Mesothelial cell of epicardium (in vitro differentiated cells): ENCODE data around the gene MITD1. TPM values are rescaled to one million over a fixed set of nuclear protein-coding genes. Genes with fewer than 3 reads are reported as not detected.

ENCODE experiments used
- DNase-seq, 2 experiments: peaks; one replicate each; pipeline ENCODE4 v3.0.0; 2021; ENCODE audit warnings: low spot score in 2 of 2; ENCODE audit not compliant: unreplicated experiment in 2 of 2
- H3K27ac Mint-ChIP-seq: 2 replicates; pipeline ENCODE4 v1.8.0; 2021; ENCODE audit warnings: mixed read lengths
- H3K27me3 Mint-ChIP-seq: 2 replicates; pipeline ENCODE4 v1.8.0; 2021; ENCODE audit warnings: low read depth, mixed read lengths
- H3K36me3 Mint-ChIP-seq: 2 replicates; pipeline ENCODE4 v1.8.0; 2021; ENCODE audit warnings: mixed read lengths
- H3K4me1 Mint-ChIP-seq: 2 replicates; pipeline ENCODE4 v1.8.0; 2021; ENCODE audit warnings: mixed read lengths
- H3K4me3 Mint-ChIP-seq: 2 replicates; pipeline ENCODE4 v1.8.0; 2021; ENCODE audit warnings: mild to moderate bottlenecking, moderate library complexity, mixed read lengths
- H3K9me3 Mint-ChIP-seq: 2 replicates; pipeline ENCODE4 v1.8.0; 2021; ENCODE audit warnings: mixed read lengths
- total RNA-seq: library from RNA; stranded (reverse); gene quantifications from 3 replicates; pipeline ENCODE4 v1.2.1, GENCODE V29; 2021
- TF ChIP-seq, protein P1 (sequence below): fragments of 200-600 bp; sonication (generic); IDR thresholded peaks from one replicate; pipeline ENCODE4 v1.5.0; 2021; ENCODE audit warnings: antibody characterized with exemption; ENCODE audit not compliant: unreplicated experiment

Gene MITD1
- total RNA-seq, 1 donor from 2014 or later = 31.5 TPM

DNA sequence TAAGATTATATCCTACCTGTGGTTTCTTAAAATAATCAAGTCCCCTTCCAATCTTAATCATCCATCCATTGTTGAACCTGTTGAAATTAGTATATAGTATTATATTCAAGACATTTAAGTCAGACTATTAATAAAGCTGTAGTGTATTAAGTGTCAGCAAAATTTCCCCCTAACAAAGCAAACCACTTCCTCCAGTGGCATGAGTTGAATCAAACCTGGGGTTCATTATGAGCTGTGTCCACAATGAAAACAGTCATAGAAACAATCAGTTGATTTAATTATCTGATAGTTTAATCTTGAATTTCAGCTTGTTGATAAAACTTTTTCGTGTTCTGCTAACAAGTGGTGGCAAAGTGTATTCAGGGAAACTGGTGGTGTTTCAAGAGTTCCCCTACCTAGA is 11.3 kb downstream of the MITD1 start:
- Mint-ChIP-seq H3K27me3 (no peaks in the 10 kb centered on the region), H3K27ac (no peak overlapping the region), H3K4me1 (no peaks in the 10 kb centered on the region), H3K9me3 (no peaks in the 10 kb centered on the region), H3K36me3 (peaks cover 9% of the 10 kb centered on the region), H3K4me3 (no peak overlapping the region)
- no peak for DNase-seq
- TF ChIP-seq, protein P1, sequence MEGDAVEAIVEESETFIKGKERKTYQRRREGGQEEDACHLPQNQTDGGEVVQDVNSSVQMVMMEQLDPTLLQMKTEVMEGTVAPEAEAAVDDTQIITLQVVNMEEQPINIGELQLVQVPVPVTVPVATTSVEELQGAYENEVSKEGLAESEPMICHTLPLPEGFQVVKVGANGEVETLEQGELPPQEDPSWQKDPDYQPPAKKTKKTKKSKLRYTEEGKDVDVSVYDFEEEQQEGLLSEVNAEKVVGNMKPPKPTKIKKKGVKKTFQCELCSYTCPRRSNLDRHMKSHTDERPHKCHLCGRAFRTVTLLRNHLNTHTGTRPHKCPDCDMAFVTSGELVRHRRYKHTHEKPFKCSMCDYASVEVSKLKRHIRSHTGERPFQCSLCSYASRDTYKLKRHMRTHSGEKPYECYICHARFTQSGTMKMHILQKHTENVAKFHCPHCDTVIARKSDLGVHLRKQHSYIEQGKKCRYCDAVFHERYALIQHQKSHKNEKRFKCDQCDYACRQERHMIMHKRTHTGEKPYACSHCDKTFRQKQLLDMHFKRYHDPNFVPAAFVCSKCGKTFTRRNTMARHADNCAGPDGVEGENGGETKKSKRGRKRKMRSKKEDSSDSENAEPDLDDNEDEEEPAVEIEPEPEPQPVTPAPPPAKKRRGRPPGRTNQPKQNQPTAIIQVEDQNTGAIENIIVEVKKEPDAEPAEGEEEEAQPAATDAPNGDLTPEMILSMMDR = no peak

DNA sequence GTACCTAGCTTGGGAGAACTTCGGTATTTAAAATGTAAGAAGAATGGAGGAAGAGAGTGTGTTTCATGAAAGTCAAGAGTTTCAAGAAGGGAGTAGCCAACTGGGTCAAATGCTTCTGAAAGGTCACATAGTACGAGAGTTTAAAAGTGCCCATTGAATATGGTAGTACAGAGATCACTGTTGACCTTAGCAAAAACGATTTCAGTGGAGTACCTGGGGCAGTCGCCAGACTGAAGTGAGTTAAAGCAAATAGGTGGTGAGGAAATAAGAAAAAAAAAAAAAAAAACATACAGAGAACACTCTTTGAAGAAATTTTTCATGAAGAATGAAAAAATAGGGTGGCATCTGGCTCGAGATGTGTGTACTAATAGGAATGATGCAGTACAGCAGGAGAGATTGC is 14.6 kb downstream of the MITD1 start:
- no peak overlapping the region for H3K27ac Mint-ChIP-seq
- H3K36me3 Mint-ChIP-seq = peaks cover 11% of the 10 kb centered on the region
- no peaks in the 10 kb centered on the region for H3K27me3 Mint-ChIP-seq
- no peak overlapping the region for H3K4me3 Mint-ChIP-seq
- no peaks in the 10 kb centered on the region for H3K9me3 Mint-ChIP-seq
- no peaks in the 10 kb centered on the region for H3K4me1 Mint-ChIP-seq
- TF ChIP-seq, protein P1 = no peak
- DNase-seq = no peak

DNA sequence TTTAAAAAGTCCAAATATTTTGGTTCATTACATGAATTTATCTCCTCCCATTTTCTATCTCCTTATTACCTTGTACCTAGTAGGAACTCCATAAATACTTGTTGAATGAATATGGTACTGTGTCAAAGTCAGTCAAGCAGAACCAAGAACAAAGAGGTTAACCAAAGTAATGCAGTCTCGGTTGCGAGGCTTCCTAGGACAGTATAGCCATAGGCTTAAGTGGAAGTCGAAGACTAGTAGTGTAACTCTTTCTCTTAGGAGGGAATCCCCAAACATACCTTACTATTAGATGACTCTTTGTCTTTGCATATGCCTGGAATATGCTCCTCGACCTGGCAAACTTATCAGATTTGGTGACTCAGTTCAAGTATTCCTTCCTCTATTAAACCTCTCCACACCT is 21.3 kb downstream of the MITD1 start:
- no peak for DNase-seq
- TF ChIP-seq, protein P1 = no peak
- Mint-ChIP-seq H3K4me3 (no peak overlapping the region), H3K4me1 (peaks cover 13% of the 10 kb centered on the region), H3K27me3 (no peaks in the 10 kb centered on the region), H3K36me3 (peaks cover 18% of the 10 kb centered on the region), H3K9me3 (no peaks in the 10 kb centered on the region), H3K27ac (no peak overlapping the region)

DNA sequence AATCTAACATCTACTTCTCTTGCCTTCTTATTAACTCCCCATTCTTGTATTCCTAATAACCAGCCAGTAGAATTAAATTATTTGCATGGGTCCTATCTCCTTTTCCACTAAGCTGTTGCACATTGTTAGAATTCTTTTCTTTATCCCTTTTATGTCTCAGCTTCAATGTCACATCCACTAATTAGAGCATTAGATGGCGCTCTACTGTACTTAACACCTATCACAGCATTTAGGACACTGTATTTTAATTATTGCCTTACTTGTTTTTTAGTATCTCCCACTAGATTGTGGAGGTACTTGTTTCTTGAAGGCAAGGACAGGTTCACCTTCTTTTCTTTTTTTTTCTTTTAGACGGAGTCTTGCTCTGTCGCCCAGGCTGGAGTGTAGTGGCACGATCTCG is 22.3 kb downstream of the MITD1 start:
- H3K9me3 Mint-ChIP-seq = no peaks in the 10 kb centered on the region
- peaks cover 18% of the 10 kb centered on the region for H3K36me3 Mint-ChIP-seq
- no peaks in the 10 kb centered on the region for H3K27me3 Mint-ChIP-seq
- no peak for DNase-seq
- TF ChIP-seq, protein P1 = no peak
- no peak overlapping the region for H3K4me3 Mint-ChIP-seq
- H3K27ac Mint-ChIP-seq = no peak overlapping the region
- peaks cover 13% of the 10 kb centered on the region for H3K4me1 Mint-ChIP-seq

DNA sequence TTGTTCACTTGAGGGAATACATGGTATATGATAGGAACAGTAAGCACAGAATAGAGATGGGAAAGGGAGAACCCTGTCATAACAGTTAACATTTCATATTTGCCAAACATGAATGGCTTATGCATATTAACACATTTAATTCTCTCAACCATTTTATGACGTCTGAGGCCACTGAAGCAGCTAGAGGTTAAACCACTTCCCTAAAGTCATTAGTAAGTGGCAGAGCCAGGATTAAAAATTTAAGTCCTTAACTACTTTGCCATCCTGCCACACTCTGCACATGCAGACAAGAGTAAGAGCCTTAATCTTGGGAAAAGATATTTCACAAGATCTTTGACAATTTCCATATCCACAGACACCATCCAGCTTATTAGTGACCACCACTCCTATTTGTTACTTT is 24.0 kb downstream of the MITD1 start:
- Mint-ChIP-seq H3K36me3 (peaks cover 18% of the 10 kb centered on the region), H3K27ac (peak overlapping the region; percentile 21), H3K4me3 (peak overlapping the region; percentile 9), H3K4me1 (peaks cover 13% of the 10 kb centered on the region), H3K27me3 (no peaks in the 10 kb centered on the region), H3K9me3 (no peaks in the 10 kb centered on the region)
- DNase-seq = no peak
- TF ChIP-seq, protein P1 = no peak
